ENCODE data around the gene RHEB.

The RHEB gene

DNA sequence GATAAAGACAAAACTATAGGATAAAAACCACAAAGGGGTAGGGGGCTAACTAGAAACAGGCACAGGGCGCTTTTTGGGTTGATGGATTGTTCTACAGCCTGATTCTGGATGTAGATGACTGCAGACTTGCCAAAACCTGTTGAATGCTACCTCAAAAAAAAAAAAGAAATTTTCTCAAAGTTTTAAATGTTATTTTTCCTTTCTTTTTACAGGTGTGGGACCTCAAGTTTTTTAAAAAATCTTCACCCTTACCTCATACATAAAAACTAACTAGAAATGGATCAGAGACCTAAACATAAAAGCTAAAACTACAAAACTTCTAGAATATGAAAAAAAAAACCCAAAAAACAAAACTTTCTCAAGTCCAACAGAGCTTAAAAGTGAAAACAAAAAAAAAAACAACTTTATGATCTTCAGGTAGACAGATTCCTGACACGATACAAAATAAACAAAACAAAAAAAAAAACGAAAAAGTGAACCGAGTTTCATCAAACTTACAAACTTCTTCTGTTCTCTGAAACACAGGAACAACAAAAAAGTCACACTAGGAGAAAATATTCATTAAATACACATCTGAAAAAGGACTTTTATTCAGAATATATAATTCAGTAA is 14.9 kb downstream of the RHEB start:
- Histone ChIP-seq H3K27me3 (ENCODE audit: control insufficient read depth in 1 of 2, insufficient read depth in 2 of 2, low read length in 2 of 2) (no peaks in the 10 kb centered on the region), H3K9ac (ENCODE audit: low read depth in 1 of 2, low read length in 2 of 2) (no peak overlapping the region), H3K9me3 (ENCODE audit: control insufficient read depth in 1 of 2, low read length in 2 of 2) (no peaks in the 10 kb centered on the region), H3K27ac (ENCODE audit: low read depth, low read length) (no peak overlapping the region), H3K36me3 (ENCODE audit: control insufficient read depth in 1 of 2, insufficient read depth in 2 of 2, low read length in 2 of 2) (no peaks in the 10 kb centered on the region), H3K4me3 (ENCODE audit: low read depth in 1 of 2, low read length in 2 of 2) (no peak overlapping the region), H3K4me1 (ENCODE audit: control insufficient read depth in 1 of 2, insufficient read depth in 2 of 2, low read length in 2 of 2) (peaks cover 5 to 12% of the 10 kb centered on the region in 2 donors)

DNA sequence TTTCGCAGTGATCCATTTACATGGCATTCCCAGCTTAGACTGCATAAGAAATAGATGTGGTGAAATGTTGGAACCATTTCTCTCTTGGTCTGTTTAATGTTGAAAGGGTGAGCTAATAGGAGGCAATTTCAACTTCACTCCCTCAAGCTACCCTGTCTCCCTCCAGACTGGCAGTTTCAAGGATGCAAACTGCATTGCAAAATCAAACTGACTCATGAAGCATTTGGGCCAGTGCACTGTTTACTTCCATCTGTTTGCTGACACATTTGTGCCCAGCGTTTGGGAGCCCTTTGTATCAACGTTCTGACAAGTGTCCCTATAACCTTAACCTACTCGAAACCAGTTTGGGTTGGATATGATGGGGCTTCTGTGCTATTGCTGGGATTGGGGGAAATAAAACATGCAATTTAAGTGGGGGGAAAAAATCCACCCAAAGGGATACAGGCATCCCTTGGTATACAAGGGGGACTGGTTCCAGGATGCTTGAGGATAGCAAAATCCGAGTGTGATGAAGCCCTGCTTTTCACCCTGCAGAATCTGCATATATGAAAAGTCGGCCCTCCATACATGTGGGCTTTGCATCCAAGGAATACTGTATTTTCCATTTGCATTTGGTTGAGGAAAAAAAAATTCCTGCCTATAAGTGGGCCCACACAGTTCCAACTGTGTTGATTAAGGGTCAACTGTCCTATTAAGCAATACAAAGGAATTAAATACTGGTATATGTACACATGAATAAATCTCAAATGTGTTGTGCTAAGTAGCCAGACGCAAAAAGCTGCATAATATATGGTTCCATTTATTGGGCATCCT is 15.6 kb downstream of the RHEB start:
- Histone ChIP-seq H3K4me3 (ENCODE audit: low read depth in 1 of 2, low read length in 2 of 2) (no peak overlapping the region), H3K9ac (ENCODE audit: low read depth in 1 of 2, low read length in 2 of 2) (no peak overlapping the region), H3K27ac (ENCODE audit: low read depth, low read length) (no peak overlapping the region), H3K4me1 (ENCODE audit: control insufficient read depth in 1 of 2, insufficient read depth in 2 of 2, low read length in 2 of 2) (peaks cover 8% of the 10 kb centered on the region in 2 donors), H3K36me3 (ENCODE audit: control insufficient read depth in 1 of 2, insufficient read depth in 2 of 2, low read length in 2 of 2) (no peaks in the 10 kb centered on the region), H3K9me3 (ENCODE audit: control insufficient read depth in 1 of 2, low read length in 2 of 2) (no peaks in the 10 kb centered on the region), H3K27me3 (ENCODE audit: control insufficient read depth in 1 of 2, insufficient read depth in 2 of 2, low read length in 2 of 2) (no peaks in the 10 kb centered on the region)

DNA sequence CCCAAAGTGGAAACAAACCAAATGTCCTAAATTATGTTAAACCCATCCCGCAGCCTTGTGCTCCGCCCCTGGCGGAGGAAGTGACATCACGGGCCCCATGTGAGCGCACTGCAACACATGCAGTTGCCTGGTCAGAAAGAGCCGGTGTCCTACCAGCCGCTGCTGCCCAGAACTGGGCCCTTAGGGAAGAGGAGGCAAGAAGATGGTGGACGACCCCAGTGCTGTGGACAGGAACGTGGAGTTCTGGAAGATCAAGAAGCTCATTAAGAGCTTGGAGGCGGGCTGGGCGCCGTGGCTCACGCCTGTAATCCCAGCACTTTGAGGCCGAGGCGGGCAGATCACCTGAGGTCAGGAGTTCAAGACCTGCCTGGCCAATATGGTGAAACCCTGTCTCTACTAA is 18.0 kb downstream of the RHEB start:
- H3K27ac ChIP-seq (ENCODE audit: low read depth, low read length) = no peak overlapping the region
- peaks cover 0 to 3% of the 10 kb centered on the region in 2 donors for H3K36me3 ChIP-seq (ENCODE audit: control insufficient read depth in 1 of 2, insufficient read depth in 2 of 2, low read length in 2 of 2)
- H3K9ac ChIP-seq (ENCODE audit: low read depth in 1 of 2, low read length in 2 of 2) = no peak overlapping the region
- H3K27me3 ChIP-seq (ENCODE audit: control insufficient read depth in 1 of 2, insufficient read depth in 2 of 2, low read length in 2 of 2) = no peaks in the 10 kb centered on the region
- no peak overlapping the region for H3K4me3 ChIP-seq (ENCODE audit: low read depth in 1 of 2, low read length in 2 of 2)
- H3K9me3 ChIP-seq (ENCODE audit: control insufficient read depth in 1 of 2, low read length in 2 of 2) = no peaks in the 10 kb centered on the region
- H3K4me1 ChIP-seq (ENCODE audit: control insufficient read depth in 1 of 2, insufficient read depth in 2 of 2, low read length in 2 of 2) = peaks cover 7 to 8% of the 10 kb centered on the region in 2 donors

GRCh38 chr7:151498495-151498894 is 21.2 kb downstream of the RHEB start:
- H3K36me3 ChIP-seq (ENCODE audit: control insufficient read depth in 1 of 2, insufficient read depth in 2 of 2, low read length in 2 of 2) = peaks cover 0 to 3% of the 10 kb centered on the region in 2 donors
- no peak overlapping the region for H3K27ac ChIP-seq (ENCODE audit: low read depth, low read length)
- H3K4me1 ChIP-seq (ENCODE audit: control insufficient read depth in 1 of 2, insufficient read depth in 2 of 2, low read length in 2 of 2) = peaks cover 11 to 28% of the 10 kb centered on the region in 2 donors
- no peaks in the 10 kb centered on the region for H3K9me3 ChIP-seq (ENCODE audit: control insufficient read depth in 1 of 2, low read length in 2 of 2)
- no peak overlapping the region for H3K9ac ChIP-seq (ENCODE audit: low read depth in 1 of 2, low read length in 2 of 2)
- no peak overlapping the region for H3K4me3 ChIP-seq (ENCODE audit: low read depth in 1 of 2, low read length in 2 of 2)
- H3K27me3 ChIP-seq (ENCODE audit: control insufficient read depth in 1 of 2, insufficient read depth in 2 of 2, low read length in 2 of 2) = no peaks in the 10 kb centered on the region

GRCh38 chr7:151497306-151497871 is 22.3 kb downstream of the RHEB start:
- peaks cover 0 to 3% of the 10 kb centered on the region in 2 donors for H3K36me3 ChIP-seq (ENCODE audit: control insufficient read depth in 1 of 2, insufficient read depth in 2 of 2, low read length in 2 of 2)
- H3K27ac ChIP-seq (ENCODE audit: low read depth, low read length) = no peak overlapping the region
- H3K4me3 ChIP-seq (ENCODE audit: low read depth in 1 of 2, low read length in 2 of 2) = no peak overlapping the region
- H3K27me3 ChIP-seq (ENCODE audit: control insufficient read depth in 1 of 2, insufficient read depth in 2 of 2, low read length in 2 of 2) = no peaks in the 10 kb centered on the region
- no peaks in the 10 kb centered on the region for H3K9me3 ChIP-seq (ENCODE audit: control insufficient read depth in 1 of 2, low read length in 2 of 2)
- H3K9ac ChIP-seq (ENCODE audit: low read depth in 1 of 2, low read length in 2 of 2) = no peak overlapping the region
- peaks cover 11 to 28% of the 10 kb centered on the region in 2 donors for H3K4me1 ChIP-seq (ENCODE audit: control insufficient read depth in 1 of 2, insufficient read depth in 2 of 2, low read length in 2 of 2)

- peaks cover 0 to 6% of the 10 kb centered on the region in 2 donors for H3K36me3 ChIP-seq (ENCODE audit: control insufficient read depth in 1 of 2, insufficient read depth in 2 of 2, low read length in 2 of 2)
- peaks cover 11 to 33% of the 10 kb centered on the region in 2 donors for H3K4me1 ChIP-seq (ENCODE audit: control insufficient read depth in 1 of 2, insufficient read depth in 2 of 2, low read length in 2 of 2)
- no peak overlapping the region for H3K9ac ChIP-seq (ENCODE audit: low read depth in 1 of 2, low read length in 2 of 2)
- H3K27ac ChIP-seq (ENCODE audit: low read depth, low read length) = no peak overlapping the region
- no peaks in the 10 kb centered on the region for H3K9me3 ChIP-seq (ENCODE audit: control insufficient read depth in 1 of 2, low read length in 2 of 2)
- H3K4me3 ChIP-seq (ENCODE audit: low read depth in 1 of 2, low read length in 2 of 2) = no peak overlapping the region
- no peaks in the 10 kb centered on the region for H3K27me3 ChIP-seq (ENCODE audit: control insufficient read depth in 1 of 2, insufficient read depth in 2 of 2, low read length in 2 of 2)
Observed at GRCh38 chr7:151495360-151495759, 24.3 kb downstream of the RHEB start.

DNA sequence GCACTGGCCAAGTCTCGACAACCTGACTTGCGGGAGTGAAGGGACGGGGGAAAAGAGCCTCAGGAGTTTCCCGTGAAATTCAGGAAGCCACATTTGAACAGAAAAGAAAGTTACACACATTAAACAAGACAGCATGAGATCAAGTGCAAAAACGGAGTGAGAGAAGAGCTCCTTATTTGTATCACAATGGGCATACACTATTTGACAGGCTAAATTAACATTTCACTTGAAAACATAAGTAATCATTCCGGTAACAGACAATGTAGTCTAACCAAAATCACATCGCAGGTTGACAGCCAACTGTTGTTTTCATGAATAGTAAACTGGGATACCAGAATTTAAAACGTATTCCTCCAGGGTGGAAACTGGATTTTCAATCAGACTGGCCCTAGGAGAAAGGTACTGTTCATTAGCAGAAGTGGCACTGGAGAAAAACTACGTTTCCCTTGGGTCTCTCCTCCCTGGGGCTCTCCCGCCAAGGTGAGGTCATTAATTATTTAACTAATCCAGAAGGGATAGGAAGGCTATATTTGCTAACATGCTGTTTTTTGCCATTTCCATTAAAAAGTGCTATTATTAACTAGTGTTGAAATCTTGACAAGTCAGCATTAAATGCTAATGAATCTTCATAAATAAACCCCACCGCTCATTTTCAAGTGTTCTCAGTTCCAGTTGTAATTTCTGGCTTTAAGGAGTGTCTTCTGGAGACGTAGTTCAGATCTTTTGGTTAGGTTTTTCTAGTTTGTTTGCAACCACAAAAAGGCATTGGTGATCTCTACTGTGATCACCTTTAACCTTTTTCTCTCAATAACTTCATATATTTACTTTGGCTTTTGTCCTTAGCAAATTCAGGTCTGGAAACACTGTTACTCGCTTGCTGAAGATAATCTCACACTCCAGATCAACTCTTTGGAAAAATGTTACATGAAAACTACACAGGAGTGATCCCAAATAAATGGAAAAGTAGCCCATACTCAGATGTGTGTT is 25.1 kb downstream of the RHEB start:
- Histone ChIP-seq H3K4me3 (ENCODE audit: low read depth in 1 of 2, low read length in 2 of 2) (no peak overlapping the region), H3K27me3 (ENCODE audit: control insufficient read depth in 1 of 2, insufficient read depth in 2 of 2, low read length in 2 of 2) (no peaks in the 10 kb centered on the region), H3K27ac (ENCODE audit: low read depth, low read length) (no peak overlapping the region), H3K4me1 (ENCODE audit: control insufficient read depth in 1 of 2, insufficient read depth in 2 of 2, low read length in 2 of 2) (peaks cover 9 to 30% of the 10 kb centered on the region in 2 donors), H3K36me3 (ENCODE audit: control insufficient read depth in 1 of 2, insufficient read depth in 2 of 2, low read length in 2 of 2) (peaks cover 0 to 14% of the 10 kb centered on the region in 2 donors), H3K9me3 (ENCODE audit: control insufficient read depth in 1 of 2, low read length in 2 of 2) (no peaks in the 10 kb centered on the region), H3K9ac (ENCODE audit: low read depth in 1 of 2, low read length in 2 of 2) (no peak overlapping the region)

- Histone ChIP-seq H3K27ac (ENCODE audit: low read depth, low read length) (no peak overlapping the region), H3K9me3 (ENCODE audit: control insufficient read depth in 1 of 2, low read length in 2 of 2) (no peaks in the 10 kb centered on the region), H3K4me1 (ENCODE audit: control insufficient read depth in 1 of 2, insufficient read depth in 2 of 2, low read length in 2 of 2) (peaks cover 9 to 25% of the 10 kb centered on the region in 2 donors), H3K36me3 (ENCODE audit: control insufficient read depth in 1 of 2, insufficient read depth in 2 of 2, low read length in 2 of 2) (peaks cover 0 to 26% of the 10 kb centered on the region in 2 donors), H3K4me3 (ENCODE audit: low read depth in 1 of 2, low read length in 2 of 2) (no peak overlapping the region), H3K27me3 (ENCODE audit: control insufficient read depth in 1 of 2, insufficient read depth in 2 of 2, low read length in 2 of 2) (no peaks in the 10 kb centered on the region), H3K9ac (ENCODE audit: low read depth in 1 of 2, low read length in 2 of 2) (no peak overlapping the region)
Observed at GRCh38 chr7:151493083-151493482, 26.6 kb downstream of the RHEB start.

- no peaks in the 10 kb centered on the region for H3K9me3 ChIP-seq (ENCODE audit: control insufficient read depth in 1 of 2, low read length in 2 of 2)
- no peak overlapping the region for H3K9ac ChIP-seq (ENCODE audit: low read depth in 1 of 2, low read length in 2 of 2)
- no peak overlapping the region for H3K27ac ChIP-seq (ENCODE audit: low read depth, low read length)
- no peak overlapping the region for H3K4me3 ChIP-seq (ENCODE audit: low read depth in 1 of 2, low read length in 2 of 2)
- H3K27me3 ChIP-seq (ENCODE audit: control insufficient read depth in 1 of 2, insufficient read depth in 2 of 2, low read length in 2 of 2) = no peaks in the 10 kb centered on the region
- H3K4me1 ChIP-seq (ENCODE audit: control insufficient read depth in 1 of 2, insufficient read depth in 2 of 2, low read length in 2 of 2) = peaks cover 9 to 25% of the 10 kb centered on the region in 2 donors
- peaks cover 0 to 35% of the 10 kb centered on the region in 2 donors for H3K36me3 ChIP-seq (ENCODE audit: control insufficient read depth in 1 of 2, insufficient read depth in 2 of 2, low read length in 2 of 2)
Observed at GRCh38 chr7:151491859-151492258, 27.8 kb downstream of the RHEB start.

All from duodenal mucosa (tissue), 2 donors.